A172 (cell line): ENCODE measurements around the gene MDGA2. TPM values are rescaled to one million over a fixed set of nuclear protein-coding genes. Genes with fewer than 3 reads are reported as not detected.
"Not testable (repeated sequence)": the region's sequence is repeated elsewhere in the genome, so short reads cannot be mapped to it uniquely, and the experiment has no call there.

ENCODE experiments used
- DNase-seq: peaks from one replicate; pipeline ENCODE4 v3.0.0-alpha.2; 2015; ENCODE audit warnings: low spot score
- total RNA-seq: library from RNA; depleted of rRNA; stranded (reverse); fragments of >200 nt; shearing (Covaris generic); gene quantifications from 2 replicates; pipeline ENCODE4 v1.2.3, GENCODE V29; 2014

Gene MDGA2
- total RNA-seq, 1 experiment from 2014 or later = not detected

DNA sequence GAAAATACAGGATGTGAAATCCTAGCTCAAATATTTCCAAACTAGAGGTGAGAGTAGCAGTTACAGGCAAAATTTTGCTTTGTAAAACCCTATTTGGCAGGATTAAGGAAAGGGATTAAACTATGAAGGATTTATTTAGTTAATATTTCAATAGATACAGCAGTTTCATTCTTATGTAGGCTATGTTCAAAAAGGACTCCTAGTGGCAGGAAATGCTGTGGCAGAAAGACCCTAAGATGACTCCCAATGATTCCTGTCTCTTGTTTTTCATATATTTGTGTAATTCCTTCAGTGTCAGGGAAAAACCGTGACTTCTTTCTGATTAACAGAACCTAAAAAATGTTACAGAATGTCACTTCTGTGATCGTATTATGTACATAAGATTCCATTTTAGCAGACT, 724.3 kb downstream of the MDGA2 start:
- DNase-seq = no peak

DNA sequence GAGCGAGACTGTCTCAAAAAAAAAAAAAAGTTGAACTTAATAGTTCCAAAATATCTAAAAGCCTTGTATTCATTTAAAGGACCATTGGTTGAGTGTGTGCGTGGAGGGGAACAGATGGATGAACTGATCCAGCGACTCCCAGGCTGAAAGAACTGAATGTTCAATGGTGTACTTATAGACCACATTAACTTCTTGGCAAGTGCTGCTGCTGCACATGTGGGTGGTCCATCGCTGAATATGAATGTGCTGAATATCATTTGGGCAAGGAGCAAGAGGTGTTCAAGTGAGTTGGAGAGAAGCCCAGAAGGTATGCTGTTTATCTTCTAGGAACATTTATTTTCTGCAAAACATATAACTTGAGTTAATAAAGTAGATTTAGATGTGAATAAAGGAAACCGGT, 734.8 kb downstream of the MDGA2 start:
- DNase-seq = no peak

- DNase-seq = no peak
Observed at GRCh38 chr14:46920542-46920941, 754.9 kb downstream of the MDGA2 start.

GRCh38 chr14:46915539-46915938, 759.9 kb downstream of the MDGA2 start:
- not testable (repeated sequence) for DNase-seq

- DNase-seq = no peak
Observed at GRCh38 chr14:46902837-46903236, 772.6 kb downstream of the MDGA2 start.

DNA sequence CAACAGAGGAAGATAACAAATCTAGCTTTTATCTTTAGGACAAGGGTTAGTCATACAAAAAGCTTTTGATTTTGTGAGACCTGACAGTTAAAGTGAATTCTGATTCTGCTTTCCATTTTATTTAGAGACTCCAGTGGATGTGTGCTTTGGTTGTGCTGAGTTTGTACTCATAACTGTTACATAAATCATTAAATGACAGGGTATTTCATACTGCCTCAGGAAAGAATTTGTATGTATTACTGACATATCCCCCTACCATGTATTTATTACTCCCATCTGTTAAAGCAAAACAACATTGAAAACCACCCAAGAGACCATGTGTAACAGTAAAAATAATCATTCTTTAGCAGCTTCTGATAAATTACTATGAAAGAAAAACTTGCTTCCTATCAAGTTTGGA, 780.9 kb downstream of the MDGA2 start:
- no peak for DNase-seq

DNA sequence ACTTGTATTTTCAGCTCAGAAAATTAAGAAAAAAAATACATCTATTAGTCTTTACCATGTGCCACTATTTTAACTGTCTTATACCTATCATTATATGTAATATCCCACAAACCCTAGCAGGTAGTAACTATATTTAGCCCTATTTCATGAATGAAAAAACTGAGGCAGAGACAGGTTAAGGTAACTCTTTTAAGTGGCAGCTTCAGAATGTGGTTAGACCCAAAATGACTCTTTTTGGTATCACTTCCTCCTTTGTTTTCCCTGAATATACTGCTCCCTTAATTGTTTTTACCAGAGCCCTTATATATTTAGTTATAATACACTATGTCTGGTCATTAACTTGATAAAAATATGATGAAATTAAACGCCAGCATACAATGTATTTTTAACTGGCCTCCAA, 788.3 kb downstream of the MDGA2 start:
- DNase-seq = no peak

DNA sequence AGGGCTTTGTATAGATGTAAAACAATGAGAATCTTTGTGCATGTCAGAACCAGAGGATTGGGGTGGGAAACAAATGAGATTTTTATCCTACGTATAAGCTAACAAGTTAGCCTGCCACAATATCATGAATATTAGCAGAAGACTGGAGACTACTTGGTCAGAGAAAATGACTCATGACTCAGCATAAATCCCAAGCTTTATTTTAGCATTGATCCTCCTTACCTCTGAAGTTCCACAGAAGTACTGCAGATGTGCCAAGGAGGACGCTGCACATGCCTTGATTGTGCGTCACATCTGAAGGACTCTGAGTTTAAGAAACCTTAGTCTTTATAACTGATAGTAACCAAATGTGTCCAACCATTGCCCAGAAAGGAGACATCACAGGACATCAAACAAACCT, 789.8 kb downstream of the MDGA2 start:
- DNase-seq = no peak

DNA sequence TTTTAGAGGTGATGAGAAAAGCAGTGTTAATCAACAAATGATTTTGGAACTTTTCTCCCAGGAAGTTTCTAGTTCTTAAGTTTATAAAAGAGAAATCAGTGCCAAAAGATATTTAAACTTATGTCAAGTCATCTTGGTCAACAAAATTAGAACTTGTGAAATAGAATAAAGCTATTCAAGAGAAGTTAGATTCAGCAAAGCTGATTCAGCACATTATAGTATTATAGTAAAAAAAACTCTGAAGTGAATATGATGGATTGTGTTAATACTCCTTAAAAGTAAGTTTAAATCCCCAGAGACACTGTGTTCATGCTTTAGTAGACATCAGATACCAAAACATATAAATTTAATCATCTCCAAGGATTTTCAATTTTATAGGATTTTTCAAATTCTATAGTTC, 813.7 kb downstream of the MDGA2 start:
- DNase-seq = no peak

DNA sequence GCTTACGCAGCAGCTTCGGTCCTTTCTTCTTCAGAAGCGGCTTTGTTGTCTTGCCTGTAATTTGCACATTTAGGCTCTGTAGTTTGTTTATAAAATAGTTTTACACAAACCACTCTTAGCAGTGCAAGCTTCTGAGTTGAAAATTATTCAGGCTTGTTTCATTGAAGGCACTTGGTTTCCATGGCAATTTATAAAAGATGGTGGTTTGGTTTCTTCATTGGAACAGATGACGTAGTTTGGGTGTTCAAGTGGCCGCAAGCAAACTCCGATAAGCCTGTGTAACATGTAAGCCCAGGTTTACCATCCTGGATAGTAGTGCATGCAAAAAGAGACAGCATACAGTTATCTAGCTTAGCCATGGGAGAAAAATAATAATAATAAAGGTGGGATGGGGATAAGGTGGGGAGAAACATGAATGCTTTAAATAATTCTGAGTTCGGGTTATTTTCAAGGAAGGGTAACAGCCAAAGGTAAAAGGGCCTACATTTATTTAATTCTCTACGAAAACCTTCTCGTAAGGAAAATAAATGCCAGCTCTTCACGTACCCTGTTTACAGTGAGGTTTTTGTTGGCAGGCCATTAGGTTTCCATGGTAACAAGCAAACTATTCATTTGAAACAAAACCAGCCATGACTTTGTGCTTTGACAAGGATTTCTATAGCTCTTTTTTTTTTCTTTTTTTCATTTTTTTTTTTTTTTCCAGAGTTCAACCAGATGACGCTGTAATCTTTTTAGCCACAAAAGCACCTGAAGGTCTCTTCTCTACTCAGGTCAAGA, 834.3 kb downstream of the MDGA2 start:
- DNase-seq = no peak

- no peak for DNase-seq
Observed at GRCh38 chr14:46820291-46820690, 855.1 kb downstream of the MDGA2 start.

- no peak for DNase-seq
Observed at GRCh38 chr14:46819117-46819516, 856.3 kb downstream of the MDGA2 start.

DNA sequence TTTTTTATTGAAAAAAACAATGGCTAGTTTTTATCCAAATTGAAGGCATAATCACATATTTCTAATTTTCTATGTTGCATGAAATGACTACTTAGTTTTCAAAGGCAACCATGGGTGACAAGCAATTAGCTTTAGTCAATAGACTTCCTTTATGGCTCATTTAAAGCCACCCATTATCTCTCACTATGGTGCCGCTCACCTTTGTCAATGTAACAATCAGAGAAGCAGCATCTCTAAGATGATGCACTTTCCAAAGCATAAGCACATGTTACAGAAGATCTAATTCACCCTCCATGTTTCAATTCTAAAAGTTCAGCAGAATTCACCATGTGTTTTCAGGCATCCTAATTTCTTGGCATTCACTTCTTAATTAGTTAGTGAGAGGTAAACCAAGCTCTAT, 857.3 kb downstream of the MDGA2 start:
- DNase-seq = no peak

DNA sequence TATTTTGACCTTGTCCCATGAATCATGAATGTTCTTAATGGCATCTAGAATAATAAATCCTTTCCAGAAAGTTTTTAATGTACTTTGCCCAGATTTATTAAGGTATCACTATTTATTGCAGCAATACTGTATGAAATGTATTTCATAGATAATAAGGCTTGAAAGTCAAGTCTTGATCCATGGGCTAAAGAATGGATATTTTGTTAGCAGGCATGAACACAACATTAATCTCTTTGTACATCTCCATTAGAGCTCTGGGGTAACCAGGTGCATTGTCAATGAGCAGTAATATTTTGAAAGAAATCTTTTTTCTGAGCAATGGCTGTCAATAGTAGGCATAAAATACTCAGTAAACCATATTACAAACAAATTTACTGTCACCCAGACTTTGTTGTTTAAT, 882.3 kb downstream of the MDGA2 start:
- DNase-seq = no peak
